Fibroblast of lung (primary cell): ENCODE data around the gene SPCS2.

Experiments
- CTCF ChIP-seq, 2 donors: IDR thresholded peaks in 1 of 2; conservative IDR thresholded peaks in 1 of 2; 1 replicate in 1 of 2; 2 replicates in 1 of 2; pipeline ENCODE4 v1.5.1; 2011 to 2012; ENCODE audit warnings: low read length in 2 of 2, control low read depth in 1 of 2, inconsistent platforms in 1 of 2, low read depth in 1 of 2, mild to moderate bottlenecking in 1 of 2
- EZH2 ChIP-seq: IDR thresholded peaks from 2 replicates; pipeline ENCODE4 v1.5.1; 2012; ENCODE audit warnings: low read length, control low read depth, mild to moderate bottlenecking; ENCODE audit errors: missing control alignments

GRCh38 chr11:75022296-75022695 is 73.2 kb downstream of the SPCS2 start:
- TF ChIP-seq CTCF (conservative IDR thresholded peaks at IDR 0.05 in 1 of 2, IDR thresholded peaks at IDR 0.05 in 1 of 2; ENCODE audit: low read depth in 1 of 2, low read length in 2 of 2) (no peak), EZH2 (no peak)
